H7 (cell line): ENCODE data around the gene SNTB2. TPM values are rescaled to one million over a fixed set of nuclear protein-coding genes. Genes with fewer than 3 reads are reported as not detected.
"Not testable (repeated sequence)": the region's sequence is repeated elsewhere in the genome, so short reads cannot be mapped to it uniquely, and the experiment has no call there.

Experiments used
- DNase-seq: peaks from one replicate; pipeline ENCODE4 v3.0.0; 2012
- H3K27me3 ChIP-seq: 2 replicates; pipeline ENCODE4 v1.6.0; 2011; ENCODE audit warnings: mild to moderate bottlenecking, low read length; ENCODE audit not compliant: control insufficient read depth, insufficient read depth
- H3K36me3 ChIP-seq: replicated peaks from 2 replicates; pipeline ENCODE4 v1.5.1; 2011; ENCODE audit warnings: low read length; ENCODE audit not compliant: control insufficient read depth, insufficient read depth
- H3K4me3 ChIP-seq: 2 replicates; pipeline ENCODE4 v1.5.1; 2011; ENCODE audit warnings: low read depth, mild to moderate bottlenecking, control low read depth, low read length, moderate library complexity; ENCODE audit not compliant: insufficient read depth
- total RNA-seq: library from RNA; depleted of rRNA; stranded (reverse); fragments of >200 nt; shearing (Covaris generic); gene quantifications from 2 replicates; pipeline ENCODE4 v1.2.3, GENCODE V29; 2014

The SNTB2 gene
- total RNA-seq, 1 experiment from 2014 or later, result 7.9 TPM

DNA sequence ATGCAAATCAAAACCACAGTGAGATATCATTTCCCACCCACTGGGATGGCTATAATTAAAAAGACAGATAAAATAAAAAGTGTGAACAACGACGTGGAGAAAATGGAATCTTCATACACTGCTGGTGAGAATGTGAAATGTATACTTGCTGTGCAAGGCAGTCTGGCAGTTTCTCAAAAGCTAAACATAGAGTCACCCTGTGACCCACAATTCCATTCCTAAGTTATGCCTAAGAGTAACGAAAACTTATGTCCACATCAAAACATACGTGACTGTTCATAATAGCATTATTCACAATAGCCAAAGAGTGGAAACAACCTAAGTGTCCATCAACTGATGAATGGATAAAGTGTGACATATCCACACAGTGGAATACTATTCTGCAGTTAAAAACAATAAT lies 86.0 kb downstream of the SNTB2 start:
- H3K4me3 ChIP-seq, result no peak overlapping the region
- no peaks in the 10 kb centered on the region; the same call in 1 of the 2 replicates for H3K36me3 ChIP-seq
- no peak for DNase-seq
- no peaks in the 10 kb centered on the region for H3K27me3 ChIP-seq

DNA sequence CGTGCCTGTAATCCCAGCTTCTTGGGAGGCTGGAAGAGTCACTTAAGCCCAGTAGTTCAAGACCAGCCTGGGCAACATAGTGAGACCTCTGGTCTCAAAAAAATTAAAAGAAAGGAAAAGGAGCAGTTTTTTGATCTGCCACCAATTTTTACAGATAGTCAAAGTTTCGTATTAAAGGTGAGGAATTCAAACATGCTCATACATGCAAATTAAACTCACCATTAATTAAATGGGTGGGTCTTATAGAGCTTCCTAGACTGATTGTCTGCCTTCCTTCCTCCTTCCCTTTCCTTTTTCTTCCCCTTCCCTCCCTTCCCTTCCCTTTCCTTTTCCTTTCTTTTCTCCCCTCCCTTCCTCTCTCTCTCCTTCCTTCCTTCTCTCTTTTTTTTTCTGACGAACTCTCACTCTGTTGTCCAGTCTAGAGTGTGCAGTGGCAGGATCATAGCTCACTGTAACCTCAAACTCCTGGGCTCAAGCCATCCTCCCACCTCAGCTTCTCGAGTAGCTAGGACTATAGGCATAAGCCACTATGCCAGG lies 87.8 kb downstream of the SNTB2 start:
- DNase-seq, result no peak
- no peak overlapping the region for H3K4me3 ChIP-seq
- no peaks in the 10 kb centered on the region for H3K27me3 ChIP-seq

GRCh38 chr16:69276148-69277115 lies 89.5 kb downstream of the SNTB2 start:
- Histone ChIP-seq H3K36me3 (no peaks in the 10 kb centered on the region; the same call in 1 of the 2 replicates), H3K4me3 (no peak overlapping the region), H3K27me3 (no peaks in the 10 kb centered on the region)
- no peak for DNase-seq

More for the DNA sequence above, 87.8 kb downstream of the SNTB2 start:
- no peaks in the 10 kb centered on the region; the same call in 1 of the 2 replicates for H3K36me3 ChIP-seq

DNA sequence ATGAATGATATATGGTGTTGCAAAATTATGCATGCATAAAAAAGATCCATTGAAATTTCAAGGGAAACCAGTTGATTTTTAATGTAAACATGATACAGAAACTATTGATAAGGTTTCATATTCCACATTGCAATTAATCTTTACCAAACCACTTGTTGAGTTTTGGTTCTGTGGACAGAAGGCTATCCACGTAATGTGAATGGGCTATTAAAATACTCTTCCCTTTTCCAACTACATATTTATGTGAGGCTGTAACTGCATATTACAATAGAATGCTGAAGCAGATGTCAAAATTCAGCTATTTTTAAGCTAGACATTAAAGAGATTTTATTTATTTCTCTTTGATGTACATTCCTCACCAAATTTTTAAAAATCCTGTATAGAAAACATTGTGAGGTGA lies 90.4 kb downstream of the SNTB2 start:
- no peaks in the 10 kb centered on the region for H3K27me3 ChIP-seq
- H3K36me3 ChIP-seq, result no peaks in the 10 kb centered on the region; the same call in 1 of the 2 replicates
- H3K4me3 ChIP-seq, result no peak overlapping the region
- DNase-seq, result no peak

DNA sequence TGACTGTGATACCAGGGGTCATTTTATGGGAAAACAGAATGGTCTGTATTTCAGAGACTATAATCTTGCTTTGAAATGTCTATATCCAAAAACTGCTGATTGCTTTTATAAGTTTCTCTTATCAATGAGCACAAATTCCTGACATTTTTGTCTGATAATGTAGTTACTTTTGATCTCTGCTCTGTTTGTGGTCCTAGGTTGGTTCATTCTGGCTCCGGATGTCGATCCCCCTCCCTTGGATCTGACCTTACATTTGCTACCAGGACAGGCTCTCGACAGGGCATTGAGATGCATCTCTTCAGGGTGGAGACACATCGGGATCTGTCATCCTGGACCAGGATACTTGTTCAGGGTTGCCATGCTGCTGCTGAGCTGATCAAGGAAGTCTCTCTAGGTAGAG lies 96.9 kb downstream of the SNTB2 start:
- H3K4me3 ChIP-seq, result no peak overlapping the region

GRCh38 chr16:69285240-69285639 lies 98.3 kb downstream of the SNTB2 start:
- H3K4me3 ChIP-seq, result no peak overlapping the region
- no peaks in the 10 kb centered on the region for H3K27me3 ChIP-seq
- no peaks in the 10 kb centered on the region; the same call in none of the 2 replicates for H3K36me3 ChIP-seq
- no peak for DNase-seq

More for the DNA sequence above, 96.9 kb downstream of the SNTB2 start:
- no peaks in the 10 kb centered on the region; the same call in none of the 2 replicates for H3K36me3 ChIP-seq
- DNase-seq, result no peak
- H3K27me3 ChIP-seq, result no peaks in the 10 kb centered on the region

GRCh38 chr16:69286941-69287713 lies 100.2 kb downstream of the SNTB2 start:
- Histone ChIP-seq H3K4me3 (no peak overlapping the region), H3K27me3 (no peaks in the 10 kb centered on the region), H3K36me3 (no peaks in the 10 kb centered on the region; the same call in none of the 2 replicates)
- DNase-seq, result peak; percentile 24

GRCh38 chr16:69291657-69292056 lies 104.7 kb downstream of the SNTB2 start:
- not testable (repeated sequence) for H3K27me3 ChIP-seq, H3K4me3 ChIP-seq, DNase-seq, H3K36me3 ChIP-seq

- DNase-seq, result no peak
These were observed 106.4 kb downstream of the SNTB2 start for GRCh38 chr16:69293401-69293800.

DNA sequence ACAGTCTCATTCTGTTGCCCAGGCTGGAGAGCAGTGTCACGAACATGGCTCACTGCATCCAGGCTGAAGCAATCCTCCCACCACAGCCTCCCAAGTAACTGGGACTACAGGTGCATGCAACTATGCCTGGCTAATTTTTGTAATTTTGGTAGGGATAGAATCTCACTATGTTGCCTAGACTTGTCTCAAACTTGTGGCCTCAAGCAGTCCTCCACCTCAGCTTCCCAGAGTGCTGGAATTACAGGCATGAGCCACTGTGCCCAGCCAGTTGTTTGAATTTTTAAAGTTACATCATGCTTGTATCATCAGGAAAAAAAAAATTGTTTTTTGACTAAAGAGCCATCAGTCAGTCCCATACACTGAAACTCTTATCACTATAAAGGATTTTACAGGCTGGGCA lies 107.1 kb downstream of the SNTB2 start:
- no peak for DNase-seq
- H3K36me3 ChIP-seq, result no peaks in the 10 kb centered on the region; the same call in 1 of the 2 replicates
- H3K4me3 ChIP-seq, result no peak overlapping the region
- no peaks in the 10 kb centered on the region for H3K27me3 ChIP-seq

More at GRCh38 chr16:69293401-69293800, 106.4 kb downstream of the SNTB2 start:
- Histone ChIP-seq H3K4me3 (no peak overlapping the region), H3K27me3 (no peaks in the 10 kb centered on the region), H3K36me3 (no peaks in the 10 kb centered on the region; the same call in none of the 2 replicates)

DNA sequence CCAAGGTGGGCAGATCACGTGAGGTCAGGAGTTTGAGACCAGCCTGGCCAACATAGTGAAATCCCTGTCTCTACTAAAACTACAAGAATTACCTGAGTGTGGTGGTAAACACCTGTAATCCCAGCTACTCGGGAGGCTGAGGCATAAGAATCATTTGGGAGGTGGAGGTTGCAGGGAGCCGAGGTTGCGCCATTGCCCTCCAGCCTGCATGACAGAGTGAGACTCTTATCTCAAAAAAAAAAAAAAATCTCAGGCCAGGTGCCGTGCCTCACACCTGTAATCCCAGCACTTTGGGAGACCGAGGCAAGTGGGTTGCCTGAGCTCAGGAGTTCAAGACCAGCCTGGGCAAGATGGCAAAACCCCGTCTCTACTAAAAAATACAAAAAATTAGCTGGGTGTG lies 109.8 kb downstream of the SNTB2 start:
- H3K4me3 ChIP-seq, H3K36me3 ChIP-seq, DNase-seq, H3K27me3 ChIP-seq: not testable (repeated sequence)

- H3K36me3 ChIP-seq, result peaks cover 4% of the 10 kb centered on the region
- no peaks in the 10 kb centered on the region for H3K27me3 ChIP-seq
- H3K4me3 ChIP-seq, result no peak overlapping the region
- DNase-seq, result no peak
These were observed 111.3 kb downstream of the SNTB2 start for GRCh38 chr16:69298261-69298660.

DNA sequence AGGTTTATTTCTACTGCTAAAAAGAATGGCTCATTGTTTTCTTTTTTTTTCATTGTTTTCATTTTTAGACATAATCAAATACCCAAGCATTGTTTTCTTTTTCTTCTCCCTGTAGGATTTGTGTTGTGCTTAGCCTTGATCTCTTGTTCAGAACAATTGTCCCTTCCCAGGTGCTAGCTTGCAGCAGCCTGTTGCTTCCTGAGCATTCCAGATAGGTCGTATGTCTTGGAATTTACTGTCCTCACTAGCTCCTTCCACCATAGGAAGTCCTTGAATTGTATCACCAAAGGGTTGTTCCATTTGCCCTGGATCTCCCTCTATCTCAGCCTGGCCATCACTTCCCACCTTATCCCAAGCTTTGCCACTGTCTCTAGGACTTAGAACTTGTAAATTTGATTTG lies 114.2 kb downstream of the SNTB2 start:
- H3K4me3 ChIP-seq, result no peak overlapping the region
- no peaks in the 10 kb centered on the region for H3K27me3 ChIP-seq
- peaks cover 4% of the 10 kb centered on the region for H3K36me3 ChIP-seq
- DNase-seq, result no peak

DNA sequence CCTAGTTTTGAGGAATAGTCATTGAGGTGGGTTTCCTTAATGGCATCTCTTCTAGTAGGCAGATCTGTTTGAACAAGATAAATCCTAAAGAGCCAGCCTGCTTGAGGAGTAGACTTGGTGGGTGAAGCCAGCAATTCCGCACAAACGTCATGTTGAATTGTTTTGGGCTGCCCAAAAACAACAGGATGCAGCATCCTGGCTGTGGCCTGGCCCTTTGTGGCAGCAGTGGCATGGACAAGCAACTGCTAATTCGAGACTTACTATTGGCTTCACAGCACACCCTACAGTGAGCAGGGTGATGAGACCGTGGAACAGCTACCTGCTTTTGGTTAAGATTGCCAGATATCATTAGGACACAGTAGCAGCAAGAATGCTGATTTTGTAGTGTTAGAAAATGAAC lies 114.9 kb downstream of the SNTB2 start:
- H3K4me3 ChIP-seq, result no peak overlapping the region
- no peaks in the 10 kb centered on the region for H3K27me3 ChIP-seq
- no peak for DNase-seq
- peaks cover 4% of the 10 kb centered on the region for H3K36me3 ChIP-seq
